ENCODE data around the gene ARIH1.

GRCh38 chr15:72592097-72592496 lies 118.0 kb downstream of the ARIH1 start:
- no peak for TF ChIP-seq ZNF384 (IDR thresholded peaks at IDR 0.05; ENCODE audit: borderline replicate concordance, low read depth, low read length)
- no peak for TF ChIP-seq MTA3 (IDR thresholded peaks at IDR 0.05; ENCODE audit: borderline replicate concordance, low read length)
- TF ChIP-seq USF1 (IDR thresholded peaks at IDR 0.05; ENCODE audit: borderline replicate concordance, extremely low read length, insufficient read depth, low read depth, low read length), result no peak
- TF ChIP-seq RFX5 (IDR thresholded peaks at IDR 0.05; ENCODE audit: low read depth, low read length), result no peak
- no peak for TF ChIP-seq POLR2AphosphoS5 (IDR thresholded peaks at IDR 0.05; ENCODE audit: low read length)
- TF ChIP-seq NFYB (IDR thresholded peaks at IDR 0.05; ENCODE audit: insufficient read depth, low read depth, low read length), result no peak
- TF ChIP-seq SRF (IDR thresholded peaks at IDR 0.05; ENCODE audit: low read depth in 2 of 2, low read length in 2 of 2), result no peak

All from GM12878 (cell line).